Central memory CD4-positive, alpha-beta T cell (primary cell): ENCODE measurements around the gene CALHM1.
"Not testable (repeated sequence)": the region's sequence is repeated elsewhere in the genome, so short reads cannot be mapped to it uniquely, and the experiment has no call there.

Source experiments
- DNase-seq: peaks from one replicate; pipeline ENCODE4 v3.0.0; 2022

The CALHM1 gene

DNA sequence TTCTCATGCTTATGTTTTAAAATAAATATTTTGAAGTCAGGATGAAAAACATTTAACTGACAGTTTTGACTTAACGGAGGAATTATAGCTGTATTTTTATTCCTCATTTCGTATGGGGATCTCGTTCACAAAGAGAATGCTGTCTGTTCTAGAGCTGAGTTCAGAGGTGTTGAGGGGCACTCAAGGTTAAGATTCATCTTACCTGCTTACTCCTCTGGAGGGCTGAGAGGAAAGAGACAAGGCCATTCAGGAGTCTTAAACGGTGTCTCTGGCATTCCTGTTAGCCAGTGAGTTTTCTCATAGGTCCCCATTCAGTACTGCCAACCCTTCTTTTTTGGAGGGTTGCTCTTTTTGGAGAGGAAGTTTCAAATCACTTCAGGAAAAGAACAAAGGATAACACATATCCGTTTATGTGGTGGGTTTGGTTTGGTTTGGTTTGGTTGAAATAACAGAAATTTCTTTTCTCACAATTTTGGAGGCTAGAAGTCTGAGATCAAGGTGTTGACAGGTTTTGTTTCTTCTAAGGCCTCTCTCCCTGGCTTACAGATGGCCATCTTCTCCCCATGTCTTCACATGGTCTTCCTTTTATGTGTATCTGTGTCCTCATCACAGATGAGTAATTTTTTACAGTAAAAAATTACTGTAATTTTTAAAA, 29.6 kb downstream of the CALHM1 start:
- DNase-seq: no peak

DNA sequence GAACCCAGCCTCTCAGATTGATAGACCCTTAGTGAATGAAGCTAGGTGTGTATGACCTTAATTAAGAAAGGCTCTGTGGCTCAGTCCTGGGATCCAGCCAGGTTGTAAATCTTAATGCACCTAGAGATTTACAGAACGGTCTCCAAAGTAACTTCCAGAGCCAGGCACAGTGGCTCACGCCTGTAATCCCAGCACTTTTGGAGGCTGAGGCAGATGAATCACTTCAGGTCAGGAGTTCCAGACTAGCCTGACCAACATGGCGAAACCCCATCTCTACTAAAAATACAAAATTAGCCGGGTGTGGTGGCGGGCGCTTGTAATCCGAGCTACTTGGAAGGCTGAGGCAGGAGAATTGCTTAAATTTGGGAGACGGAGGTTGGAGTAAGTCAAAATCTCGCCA, 30.8 kb downstream of the CALHM1 start:
- DNase-seq: no peak

DNA sequence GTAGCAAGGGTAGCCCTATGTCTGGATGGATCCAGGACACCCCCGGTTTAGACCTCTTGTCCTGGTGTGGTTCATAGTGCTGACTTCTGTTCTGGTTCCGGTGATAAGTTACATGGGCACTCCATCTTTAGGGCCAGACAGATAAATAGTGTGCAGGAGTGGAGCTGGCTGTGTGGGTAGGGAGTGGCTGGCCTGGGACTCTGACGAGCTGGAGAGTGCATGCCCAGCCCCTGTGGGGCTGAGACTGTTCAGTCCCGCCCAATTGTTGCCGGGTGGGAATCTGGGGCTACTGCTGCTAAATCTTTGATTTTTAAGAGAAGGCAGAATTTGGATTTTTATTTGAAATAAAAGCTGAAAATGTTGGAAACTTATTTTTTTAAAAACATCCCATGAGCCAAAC, 35.0 kb downstream of the CALHM1 start:
- no peak for DNase-seq

DNA sequence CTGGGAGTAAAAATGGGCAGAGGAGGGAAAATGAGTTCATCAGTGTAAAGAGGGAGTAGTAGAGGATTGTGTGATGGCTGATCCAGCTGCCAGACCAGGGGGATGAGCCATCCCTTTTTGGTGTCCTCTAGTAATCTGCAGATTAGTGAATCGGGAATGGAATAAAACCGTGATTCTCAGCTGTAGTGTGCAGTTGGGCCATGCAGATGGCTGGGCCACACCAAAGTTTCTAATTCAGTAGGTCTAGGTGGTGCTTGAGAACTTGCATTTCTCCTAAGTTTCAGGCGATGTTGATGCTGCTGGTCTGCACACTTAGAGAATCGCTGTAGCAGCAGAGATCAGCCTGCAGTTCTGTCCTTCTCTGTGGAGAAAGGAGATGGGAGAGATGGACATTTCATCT, 39.6 kb downstream of the CALHM1 start:
- no peak for DNase-seq

DNA sequence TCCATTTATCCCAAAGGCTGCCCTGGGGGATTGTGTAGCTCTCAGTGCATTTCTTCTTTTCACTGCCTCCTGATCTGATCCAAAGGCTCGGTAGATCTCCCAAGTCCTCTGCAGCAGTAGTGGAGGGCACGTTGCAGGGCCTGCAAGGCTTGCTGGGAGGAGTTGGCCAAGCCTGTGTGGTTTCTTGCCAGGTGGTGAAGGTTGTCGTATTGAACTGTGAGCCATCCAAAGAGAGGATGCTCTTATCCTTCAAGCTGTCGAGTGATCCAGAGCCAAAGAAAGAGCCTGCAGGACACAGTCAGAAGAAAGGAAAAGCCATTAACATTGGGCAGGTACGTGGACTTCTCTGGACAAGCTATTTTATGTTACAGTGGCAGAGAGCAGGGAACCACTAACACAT, 41.1 kb downstream of the CALHM1 start:
- no peak for DNase-seq

DNA sequence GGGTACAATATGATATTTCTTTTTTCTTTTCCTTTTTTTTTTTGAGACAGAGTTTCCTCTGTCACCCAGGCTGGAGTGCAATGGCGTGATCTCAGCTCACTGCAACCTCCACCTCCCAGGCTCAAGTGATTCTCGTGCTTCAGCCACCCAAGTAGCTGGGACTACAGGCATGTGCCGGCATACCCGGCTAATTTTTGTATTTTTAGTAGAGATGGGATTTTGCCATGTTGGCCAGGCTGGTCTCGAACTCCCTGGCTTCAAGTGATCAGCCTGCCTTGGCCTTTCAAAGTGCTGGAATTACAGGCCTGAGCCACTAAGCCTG, 41.6 kb downstream of the CALHM1 start:
- not testable (repeated sequence) for DNase-seq

DNA sequence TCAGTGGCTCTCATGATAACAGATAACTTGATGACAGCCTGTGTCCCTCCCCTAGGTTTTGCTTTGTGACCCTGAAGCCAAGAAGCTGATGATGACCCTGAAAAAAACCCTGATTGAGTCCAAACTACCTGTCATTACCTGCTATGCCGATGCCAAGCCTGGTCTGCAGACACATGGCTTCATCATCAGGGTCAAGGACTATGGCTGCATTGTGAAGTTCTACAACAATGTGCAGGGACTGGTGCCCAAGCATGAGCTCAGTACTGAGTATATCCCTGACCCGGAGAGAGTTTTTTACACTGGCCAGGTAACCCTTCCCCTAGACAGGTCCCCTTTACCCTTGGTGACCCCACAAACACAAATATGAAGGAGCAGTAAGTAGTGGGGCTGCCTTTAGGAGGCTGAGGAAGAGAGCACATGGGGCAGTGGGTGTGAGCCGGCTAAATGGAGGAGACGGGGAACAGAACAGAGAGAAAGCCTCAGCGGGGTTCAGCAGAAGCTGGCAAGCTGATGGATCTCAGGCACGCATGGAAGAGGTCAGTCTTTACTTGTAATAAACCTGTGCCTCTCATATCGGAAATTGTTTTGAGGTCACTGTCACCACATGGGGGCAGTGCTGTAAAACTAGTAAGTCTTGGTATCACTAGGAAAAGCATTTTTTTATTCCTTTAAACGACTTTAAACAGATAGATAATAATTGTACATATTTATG, 42.1 kb downstream of the CALHM1 start:
- DNase-seq: peak; percentile 44

DNA sequence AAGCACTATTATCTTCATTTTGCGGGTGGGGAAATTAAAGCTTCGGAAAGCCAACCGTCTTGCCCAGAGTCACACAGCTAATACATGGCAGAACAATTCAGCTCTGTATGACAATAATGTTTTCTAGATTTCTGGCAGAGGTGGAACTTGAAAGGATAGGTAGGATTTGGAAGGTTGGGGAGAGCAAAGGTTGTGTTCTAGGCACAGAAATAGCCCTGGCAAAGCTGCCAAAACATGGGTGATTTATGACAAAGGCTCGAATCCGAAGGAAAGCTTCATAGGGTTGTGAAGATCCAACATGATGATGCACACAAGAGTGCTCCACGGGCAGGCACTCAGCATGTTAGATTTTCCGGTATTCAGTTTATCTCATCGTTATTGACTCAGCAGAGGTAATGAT, 43.1 kb downstream of the CALHM1 start:
- no peak for DNase-seq

DNA sequence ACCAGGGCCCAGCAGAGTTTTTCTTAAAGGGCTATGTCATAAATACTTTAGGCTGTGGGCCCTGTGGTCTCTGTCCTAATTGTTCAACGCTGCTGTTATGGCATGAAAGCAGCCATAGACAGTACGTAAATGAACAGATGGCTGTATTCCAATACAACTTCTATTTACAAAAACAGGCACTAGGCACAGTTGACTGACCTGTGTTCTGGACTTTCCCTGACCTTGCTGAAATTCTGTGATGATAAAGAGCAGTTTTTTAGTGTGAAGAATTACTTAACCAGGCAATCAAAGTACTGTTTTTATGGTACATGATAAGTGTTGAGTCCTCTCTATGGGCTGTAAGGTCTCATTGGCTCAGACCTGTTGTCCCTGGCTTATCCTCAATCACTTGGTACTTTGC, 45.1 kb downstream of the CALHM1 start:
- DNase-seq: no peak
